Neural cell (in vitro differentiated cells): Measurements from ENCODE around the gene SHC1. TPM values are rescaled to one million over a fixed set of nuclear protein-coding genes. Genes with fewer than 3 reads are reported as not detected.

Experiments
- H2AFZ ChIP-seq: fragments of 200-600, 300-800 bp; sonication (generic), shearing (Covaris generic); 2 replicates; pipeline ENCODE4 v1.6.0; 2014; ENCODE audit warnings: low read depth, mild to moderate bottlenecking, antibody characterized with exemption, low read length, moderate library complexity
- H3F3A ChIP-seq: fragments of 200-600 bp; shearing (Covaris generic); 2 replicates; pipeline ENCODE4 v1.6.1; 2016; ENCODE audit warnings: mild to moderate bottlenecking, moderate library complexity, mixed read lengths, antibody characterized with exemption, low read length; ENCODE audit not compliant: insufficient read depth, poor library complexity, severe bottlenecking
- H3K27ac ChIP-seq: fragments of 200-600, 300-800 bp; sonication (generic), shearing (Covaris generic); 2 replicates; pipeline ENCODE4 v1.5.1; 2014; ENCODE audit warnings: mild to moderate bottlenecking, low read length, moderate library complexity
- H3K27me3 ChIP-seq: fragments of 300-800, 200-600 bp; sonication (generic), shearing (Covaris generic); 2 replicates; pipeline ENCODE4 v1.6.0; 2014; ENCODE audit warnings: mild to moderate bottlenecking, low read depth, low read length, moderate library complexity; ENCODE audit not compliant: insufficient read depth
- H3K36me3 ChIP-seq: fragments of 300-800, 200-600 bp; sonication (generic), shearing (Covaris generic); 2 replicates; pipeline ENCODE4 v1.5.1; 2014; ENCODE audit warnings: mild to moderate bottlenecking, antibody characterized with exemption, low read length, moderate library complexity; ENCODE audit not compliant: insufficient read depth
- H3K4me2 ChIP-seq: fragments of 300-800, 200-600 bp; sonication (generic), shearing (Covaris generic); 2 replicates; pipeline ENCODE4 v1.6.0; 2014; ENCODE audit warnings: mild to moderate bottlenecking, low read length
- H3K4me3 ChIP-seq: fragments of 300-800, 200-600 bp; sonication (generic), shearing (Covaris generic); 2 replicates; pipeline ENCODE4 v1.5.1; 2014; ENCODE audit warnings: mild to moderate bottlenecking, low read length, moderate library complexity
- H3K79me2 ChIP-seq: fragments of 200-600 bp; shearing (Covaris generic); replicated peaks from 2 replicates; pipeline ENCODE4 v1.6.0; 2014; ENCODE audit warnings: mild to moderate bottlenecking, low read length, moderate library complexity; ENCODE audit not compliant: insufficient read depth
- H3K9ac ChIP-seq: fragments of 300-800, 200-600 bp; sonication (generic), shearing (Covaris generic); 2 replicates; pipeline ENCODE4 v1.6.1; 2016; ENCODE audit warnings: mild to moderate bottlenecking, low read length, mixed read lengths
- H3K9me2 ChIP-seq: fragments of 200-600 bp; shearing (Covaris generic); 2 replicates; pipeline ENCODE4 v1.6.1; 2016; ENCODE audit warnings: mild to moderate bottlenecking, low read length, mixed read lengths; ENCODE audit not compliant: insufficient read depth
- H3K9me3 ChIP-seq: fragments of 200-600, 300-800 bp; sonication (generic), shearing (Covaris generic); 2 replicates; pipeline ENCODE4 v1.6.1; 2016; ENCODE audit warnings: mild to moderate bottlenecking, mixed run types, low read length, moderate library complexity, mixed read lengths
- H4K20me1 ChIP-seq: fragments of 200-600 bp; shearing (Covaris generic); 2 replicates; pipeline ENCODE4 v1.6.1; 2016; ENCODE audit warnings: mild to moderate bottlenecking, mixed run types; ENCODE audit not compliant: insufficient read depth
- CTCF ChIP-seq: fragments of 450-650 bp; IDR thresholded peaks from 2 replicates; pipeline ENCODE4 v1.5.1; 2014; ENCODE audit warnings: antibody characterized with exemption, mild to moderate bottlenecking, moderate library complexity; ENCODE audit not compliant: poor library complexity, severe bottlenecking
- EP300 ChIP-seq: fragments of 450-650 bp; conservative IDR thresholded peaks from 2 replicates; pipeline ENCODE4 v1.6.1; 2014; ENCODE audit warnings: antibody characterized with exemption, mild to moderate bottlenecking, moderate library complexity; ENCODE audit not compliant: poor library complexity, severe bottlenecking
- EZH2 ChIP-seq: fragments of 200-600, 300-800 bp; shearing (Covaris generic), sonication (generic); IDR thresholded peaks from 2 replicates; pipeline ENCODE4 v1.6.1; 2014; ENCODE audit warnings: antibody characterized with exemption, low read length, borderline replicate concordance, mild to moderate bottlenecking; ENCODE audit not compliant: insufficient read depth, poor library complexity, severe bottlenecking
- MXI1 ChIP-seq: fragments of 450-650 bp; conservative IDR thresholded peaks from 2 replicates; pipeline ENCODE4 v1.6.1; 2014; ENCODE audit warnings: antibody characterized with exemption, mild to moderate bottlenecking; ENCODE audit not compliant: poor library complexity, severe bottlenecking
- POLR2AphosphoS5 ChIP-seq: IDR thresholded peaks from 2 replicates; pipeline ENCODE4 v1.6.1; 2012
- RAD21 ChIP-seq: fragments of 450-650 bp; conservative IDR thresholded peaks from 2 replicates; pipeline ENCODE4 v1.6.1; 2014; ENCODE audit warnings: antibody characterized with exemption, mild to moderate bottlenecking, moderate library complexity
- REST ChIP-seq: IDR thresholded peaks from 2 replicates; pipeline ENCODE4 v1.6.1; 2012; ENCODE audit warnings: borderline replicate concordance
- SMC3 ChIP-seq: fragments of 450-650 bp; conservative IDR thresholded peaks from 2 replicates; pipeline ENCODE4 v1.6.1; 2014; ENCODE audit warnings: antibody characterized with exemption, mild to moderate bottlenecking, moderate library complexity; ENCODE audit not compliant: poor library complexity
- TAF1 ChIP-seq: IDR thresholded peaks from 2 replicates; pipeline ENCODE4 v1.6.1; 2012; ENCODE audit warnings: low read depth
- polyA plus RNA-seq: library from polyadenylated mRNA; depleted of rRNA; stranded (reverse); fragments of >200 nt; gene quantifications from 2 replicates; pipeline ENCODE4 v1.2.3, GENCODE V29; 2014

Gene SHC1
- polyA plus RNA-seq, 1 donor from 2014 or later, result 9.5 TPM

- no peak overlapping the region for H2AFZ ChIP-seq
- H3F3A ChIP-seq, result no peaks in the 10 kb centered on the region
- no peaks in the 10 kb centered on the region for H4K20me1 ChIP-seq
- no peaks in the 10 kb centered on the region for H3K9me3 ChIP-seq
- no peak overlapping the region for H3K4me3 ChIP-seq
- no peaks in the 10 kb centered on the region for H3K9me2 ChIP-seq
- no peak for TF ChIP-seq CTCF
- TF ChIP-seq MXI1, result no peak
- no peak overlapping the region for H3K9ac ChIP-seq
- no peaks in the 10 kb centered on the region for H3K79me2 ChIP-seq
- H3K27me3 ChIP-seq, result no peaks in the 10 kb centered on the region
- no peak overlapping the region for H3K27ac ChIP-seq
- H3K36me3 ChIP-seq, result no peaks in the 10 kb centered on the region
- no peak overlapping the region for H3K4me2 ChIP-seq
Measured at GRCh38 chr1:154925335-154926170, 45.0 kb downstream of the SHC1 start.

GRCh38 chr1:154923695-154924094, 46.9 kb downstream of the SHC1 start:
- H3K4me2 ChIP-seq, result no peak overlapping the region
- H3K79me2 ChIP-seq, result no peaks in the 10 kb centered on the region
- H3K4me3 ChIP-seq, result no peak overlapping the region
- no peak overlapping the region for H2AFZ ChIP-seq
- H3K9me2 ChIP-seq, result no peaks in the 10 kb centered on the region
- no peaks in the 10 kb centered on the region for H3K27me3 ChIP-seq
- H3K27ac ChIP-seq, result no peak overlapping the region
- no peaks in the 10 kb centered on the region for H3K9me3 ChIP-seq
- TF ChIP-seq MXI1 (no peak), CTCF (no peak), EZH2 (no peak), TAF1 (no peak), SMC3 (no peak), POLR2AphosphoS5 (no peak), RAD21 (no peak), EP300 (no peak), REST (no peak)
- H4K20me1 ChIP-seq, result no peaks in the 10 kb centered on the region
- no peak overlapping the region for H3K9ac ChIP-seq
- no peaks in the 10 kb centered on the region for H3K36me3 ChIP-seq
- no peaks in the 10 kb centered on the region for H3F3A ChIP-seq
